ENCODE data around the gene ADCY5.

Gene ADCY5

GRCh38 chr3:123310741-123311140 is 138.1 kb downstream of the ADCY5 start:
- Histone ChIP-seq H2BK5ac (ENCODE audit: low read length) (no peak overlapping the region), H3K18ac (ENCODE audit: low read length) (no peak overlapping the region), H3K79me1 (ENCODE audit: low read depth, low read length) (no peaks in the 10 kb centered on the region), H3K4me2 (ENCODE audit: insufficient read depth, low read length, poor library complexity, severe bottlenecking) (no peak overlapping the region), H2BK12ac (ENCODE audit: low read length) (no peak overlapping the region), H3K27ac (replicated peaks; ENCODE audit: low read length) (no peak overlapping the region), H3K27me3 (ENCODE audit: control insufficient read depth in 3 of 3, insufficient read depth in 3 of 3, low read depth in 1 of 3, low read length in 3 of 3) (peaks cover 0 to 40% (median 7%) of the 10 kb centered on the region in 3 experiments), H2BK15ac (ENCODE audit: low read length) (no peak overlapping the region), H4K8ac (ENCODE audit: low read depth, low read length) (no peak overlapping the region), H3K23ac (ENCODE audit: low read depth, low read length, poor library complexity) (no peak overlapping the region), H3K14ac (ENCODE audit: low read length) (no peak overlapping the region), H3K4me1 (ENCODE audit: control insufficient read depth in 2 of 2, insufficient read depth in 1 of 2, low read depth in 1 of 2, low read length in 2 of 2) (peaks cover 0 to 6% of the 10 kb centered on the region in 2 donors), H2BK120ac (ENCODE audit: low read depth, low read length) (no peak overlapping the region), H2AFZ (ENCODE audit: low read length) (no peak overlapping the region), H2AK5ac (ENCODE audit: low read depth, low read length) (no peak overlapping the region), H4K91ac (ENCODE audit: low read depth, low read length, poor library complexity) (no peak overlapping the region), H3K9ac (ENCODE audit: low read depth, low read length, poor library complexity) (no peak overlapping the region), H3K9me3 (replicated peaks in 1 of 2; ENCODE audit: control insufficient read depth in 2 of 2, insufficient read depth in 1 of 2, low read depth in 1 of 2, low read length in 2 of 2) (no peaks in the 10 kb centered on the region), H3K36me3 (replicated peaks in 1 of 2; ENCODE audit: control insufficient read depth in 2 of 2, insufficient read depth in 2 of 2, low read length in 2 of 2) (no peaks in the 10 kb centered on the region), H3K4ac (ENCODE audit: low read length) (no peak overlapping the region), H3K4me3 (ENCODE audit: low read length in 2 of 2) (no peak overlapping the region)
- no CpG with 5 or more reads among the region's 6 CpGs for WGBS, 2 donors (ENCODE audit: extremely low coverage in 2 of 2, insufficient read length in 2 of 2, insufficient replicate concordance in 1 of 2)
- DNase-seq (ENCODE audit: low spot score): no peak

GRCh38 chr3:123310186-123310585 is 138.7 kb downstream of the ADCY5 start:
- peaks cover 0 to 4% of the 10 kb centered on the region in 2 donors for H3K4me1 ChIP-seq (ENCODE audit: control insufficient read depth in 2 of 2, insufficient read depth in 1 of 2, low read depth in 1 of 2, low read length in 2 of 2)
- no peak overlapping the region for H2BK12ac ChIP-seq (ENCODE audit: low read length)
- H3K14ac ChIP-seq (ENCODE audit: low read length): peak overlapping the region; percentile 32
- WGBS, 2 donors (ENCODE audit: extremely low coverage in 2 of 2, insufficient read length in 2 of 2, insufficient replicate concordance in 1 of 2): no CpG with 5 or more reads among the region's 8 CpGs
- H4K8ac ChIP-seq (ENCODE audit: low read depth, low read length): no peak overlapping the region
- H3K4me3 ChIP-seq (ENCODE audit: low read length in 2 of 2): no peak overlapping the region
- no peak overlapping the region for H3K4me2 ChIP-seq (ENCODE audit: insufficient read depth, low read length, poor library complexity, severe bottlenecking)
- H3K36me3 ChIP-seq (replicated peaks in 1 of 2; ENCODE audit: control insufficient read depth in 2 of 2, insufficient read depth in 2 of 2, low read length in 2 of 2): no peaks in the 10 kb centered on the region
- H3K27ac ChIP-seq (replicated peaks; ENCODE audit: low read length): no peak overlapping the region
- H4K91ac ChIP-seq (ENCODE audit: low read depth, low read length, poor library complexity): no peak overlapping the region
- H3K4ac ChIP-seq (ENCODE audit: low read length): no peak overlapping the region
- no peaks in the 10 kb centered on the region for H3K79me1 ChIP-seq (ENCODE audit: low read depth, low read length)
- no peak overlapping the region for H2AK5ac ChIP-seq (ENCODE audit: low read depth, low read length)
- peaks cover 0 to 39% (median 7%) of the 10 kb centered on the region in 3 experiments for H3K27me3 ChIP-seq (ENCODE audit: control insufficient read depth in 3 of 3, insufficient read depth in 3 of 3, low read depth in 1 of 3, low read length in 3 of 3)
- H2BK120ac ChIP-seq (ENCODE audit: low read depth, low read length): no peak overlapping the region
- H3K9me3 ChIP-seq (replicated peaks in 1 of 2; ENCODE audit: control insufficient read depth in 2 of 2, insufficient read depth in 1 of 2, low read depth in 1 of 2, low read length in 2 of 2): peaks cover 0 to under 1% of the 10 kb centered on the region in 2 donors
- H3K23ac ChIP-seq (ENCODE audit: low read depth, low read length, poor library complexity): no peak overlapping the region
- no peak overlapping the region for H2BK15ac ChIP-seq (ENCODE audit: low read length)
- H3K9ac ChIP-seq (ENCODE audit: low read depth, low read length, poor library complexity): no peak overlapping the region
- DNase-seq (ENCODE audit: low spot score): no peak
- no peak overlapping the region for H2AFZ ChIP-seq (ENCODE audit: low read length)
- H3K18ac ChIP-seq (ENCODE audit: low read length): peak overlapping the region; percentile 7
- H2BK5ac ChIP-seq (ENCODE audit: low read length): no peak overlapping the region

GRCh38 chr3:123307064-123307463 is 141.8 kb downstream of the ADCY5 start:
- Histone ChIP-seq H3K9me3 (replicated peaks in 1 of 2; ENCODE audit: control insufficient read depth in 2 of 2, insufficient read depth in 1 of 2, low read depth in 1 of 2, low read length in 2 of 2) (peaks cover 0 to 2% of the 10 kb centered on the region in 2 donors), H3K4me1 (ENCODE audit: control insufficient read depth in 2 of 2, insufficient read depth in 1 of 2, low read depth in 1 of 2, low read length in 2 of 2) (no peaks in the 10 kb centered on the region), H2BK12ac (ENCODE audit: low read length) (no peak overlapping the region), H4K8ac (ENCODE audit: low read depth, low read length) (no peak overlapping the region), H3K4ac (ENCODE audit: low read length) (no peak overlapping the region), H3K9ac (ENCODE audit: low read depth, low read length, poor library complexity) (no peak overlapping the region), H3K18ac (ENCODE audit: low read length) (no peak overlapping the region), H3K4me2 (ENCODE audit: insufficient read depth, low read length, poor library complexity, severe bottlenecking) (no peak overlapping the region), H3K79me1 (ENCODE audit: low read depth, low read length) (no peaks in the 10 kb centered on the region), H3K27ac (replicated peaks; ENCODE audit: low read length) (no peak overlapping the region), H2AK5ac (ENCODE audit: low read depth, low read length) (no peak overlapping the region), H2BK120ac (ENCODE audit: low read depth, low read length) (no peak overlapping the region), H3K27me3 (ENCODE audit: control insufficient read depth in 3 of 3, insufficient read depth in 3 of 3, low read depth in 1 of 3, low read length in 3 of 3) (peaks cover 0 to 20% (median 0%) of the 10 kb centered on the region in 3 experiments), H2BK5ac (ENCODE audit: low read length) (no peak overlapping the region), H3K4me3 (ENCODE audit: low read length in 2 of 2) (no peak overlapping the region), H2BK15ac (ENCODE audit: low read length) (no peak overlapping the region), H3K36me3 (replicated peaks in 1 of 2; ENCODE audit: control insufficient read depth in 2 of 2, insufficient read depth in 2 of 2, low read length in 2 of 2) (no peaks in the 10 kb centered on the region), H2AFZ (ENCODE audit: low read length) (no peak overlapping the region), H3K14ac (ENCODE audit: low read length) (no peak overlapping the region), H4K91ac (ENCODE audit: low read depth, low read length, poor library complexity) (no peak overlapping the region), H3K23ac (ENCODE audit: low read depth, low read length, poor library complexity) (no peak overlapping the region)
- no peak for DNase-seq (ENCODE audit: low spot score)
- WGBS, 2 donors (ENCODE audit: extremely low coverage in 2 of 2, insufficient read length in 2 of 2, insufficient replicate concordance in 1 of 2): no CpG with 5 or more reads among the region's 5 CpGs

- no peak overlapping the region for H2BK5ac ChIP-seq (ENCODE audit: low read length)
- no peaks in the 10 kb centered on the region for H3K4me1 ChIP-seq (ENCODE audit: control insufficient read depth in 2 of 2, insufficient read depth in 1 of 2, low read depth in 1 of 2, low read length in 2 of 2)
- no peak overlapping the region for H4K8ac ChIP-seq (ENCODE audit: low read depth, low read length)
- H3K27me3 ChIP-seq (ENCODE audit: control insufficient read depth in 3 of 3, insufficient read depth in 3 of 3, low read depth in 1 of 3, low read length in 3 of 3): peaks cover 0 to 16% (median 0%) of the 10 kb centered on the region in 3 experiments
- H3K9me3 ChIP-seq (replicated peaks in 1 of 2; ENCODE audit: control insufficient read depth in 2 of 2, insufficient read depth in 1 of 2, low read depth in 1 of 2, low read length in 2 of 2): peaks cover 0 to 2% of the 10 kb centered on the region in 2 donors
- no peak overlapping the region for H3K23ac ChIP-seq (ENCODE audit: low read depth, low read length, poor library complexity)
- H3K36me3 ChIP-seq (replicated peaks in 1 of 2; ENCODE audit: control insufficient read depth in 2 of 2, insufficient read depth in 2 of 2, low read length in 2 of 2): no peaks in the 10 kb centered on the region
- no peak overlapping the region for H3K14ac ChIP-seq (ENCODE audit: low read length)
- peak overlapping the region; percentile 29 for H3K18ac ChIP-seq (ENCODE audit: low read length)
- H2BK120ac ChIP-seq (ENCODE audit: low read depth, low read length): no peak overlapping the region
- H3K4me3 ChIP-seq (ENCODE audit: low read length in 2 of 2): no peak overlapping the region
- no peak for DNase-seq (ENCODE audit: low spot score)
- no peak overlapping the region for H3K4ac ChIP-seq (ENCODE audit: low read length)
- H2BK15ac ChIP-seq (ENCODE audit: low read length): no peak overlapping the region
- no peaks in the 10 kb centered on the region for H3K79me1 ChIP-seq (ENCODE audit: low read depth, low read length)
- H2AK5ac ChIP-seq (ENCODE audit: low read depth, low read length): no peak overlapping the region
- H3K9ac ChIP-seq (ENCODE audit: low read depth, low read length, poor library complexity): no peak overlapping the region
- H2BK12ac ChIP-seq (ENCODE audit: low read length): no peak overlapping the region
- no CpG with 5 or more reads among the region's 2 CpGs for WGBS, 2 donors (ENCODE audit: extremely low coverage in 2 of 2, insufficient read length in 2 of 2, insufficient replicate concordance in 1 of 2)
- no peak overlapping the region for H4K91ac ChIP-seq (ENCODE audit: low read depth, low read length, poor library complexity)
- H2AFZ ChIP-seq (ENCODE audit: low read length): no peak overlapping the region
- no peak overlapping the region for H3K4me2 ChIP-seq (ENCODE audit: insufficient read depth, low read length, poor library complexity, severe bottlenecking)
- H3K27ac ChIP-seq (replicated peaks; ENCODE audit: low read length): no peak overlapping the region
These were observed 143.7 kb downstream of the ADCY5 start for GRCh38 chr3:123305192-123305591.

All from neuronal stem cell (in vitro differentiated cells).